Muscle layer of duodenum (tissue), 2 donors: ENCODE results near the gene CREB3L1.
A peak's percentile ranks its signal among the peaks of the same experiment; 100 is the strongest.

Experiments
- H3K27ac ChIP-seq: one replicate; pipeline ENCODE4 v1.7.0; 2013; ENCODE audit warnings: mild to moderate bottlenecking, low read length
- H3K27me3 ChIP-seq: one replicate; pipeline ENCODE4 v1.7.0; 2013; ENCODE audit warnings: low read depth, mild to moderate bottlenecking, control low read depth, low read length
- H3K36me3 ChIP-seq, 2 donors: one replicate each; pipeline ENCODE4 v1.7.0; 2013; ENCODE audit warnings: low read length in 2 of 2, control low read depth in 1 of 2, mild to moderate bottlenecking in 1 of 2; ENCODE audit not compliant: insufficient read depth in 2 of 2, control insufficient read depth in 1 of 2
- H3K4me1 ChIP-seq, 2 donors: one replicate each; pipeline ENCODE4 v1.7.0; 2013; ENCODE audit warnings: low read length in 2 of 2, mild to moderate bottlenecking in 2 of 2, control low read depth in 1 of 2, moderate library complexity in 1 of 2; ENCODE audit not compliant: insufficient read depth in 2 of 2, control insufficient read depth in 1 of 2
- H3K4me3 ChIP-seq, 2 donors: one replicate each; pipeline ENCODE4 v1.7.0; 2013; ENCODE audit warnings: low read length in 2 of 2, low read depth in 1 of 2, mild to moderate bottlenecking in 1 of 2
- H3K9me3 ChIP-seq, 2 donors: one replicate each; pipeline ENCODE4 v1.7.0; 2013; ENCODE audit warnings: low read length in 2 of 2, control low read depth in 1 of 2, mild to moderate bottlenecking in 1 of 2; ENCODE audit not compliant: control insufficient read depth in 1 of 2
- donor health status: healthy.

CREB3L1 gene, protein sequence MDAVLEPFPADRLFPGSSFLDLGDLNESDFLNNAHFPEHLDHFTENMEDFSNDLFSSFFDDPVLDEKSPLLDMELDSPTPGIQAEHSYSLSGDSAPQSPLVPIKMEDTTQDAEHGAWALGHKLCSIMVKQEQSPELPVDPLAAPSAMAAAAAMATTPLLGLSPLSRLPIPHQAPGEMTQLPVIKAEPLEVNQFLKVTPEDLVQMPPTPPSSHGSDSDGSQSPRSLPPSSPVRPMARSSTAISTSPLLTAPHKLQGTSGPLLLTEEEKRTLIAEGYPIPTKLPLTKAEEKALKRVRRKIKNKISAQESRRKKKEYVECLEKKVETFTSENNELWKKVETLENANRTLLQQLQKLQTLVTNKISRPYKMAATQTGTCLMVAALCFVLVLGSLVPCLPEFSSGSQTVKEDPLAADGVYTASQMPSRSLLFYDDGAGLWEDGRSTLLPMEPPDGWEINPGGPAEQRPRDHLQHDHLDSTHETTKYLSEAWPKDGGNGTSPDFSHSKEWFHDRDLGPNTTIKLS

DNA sequence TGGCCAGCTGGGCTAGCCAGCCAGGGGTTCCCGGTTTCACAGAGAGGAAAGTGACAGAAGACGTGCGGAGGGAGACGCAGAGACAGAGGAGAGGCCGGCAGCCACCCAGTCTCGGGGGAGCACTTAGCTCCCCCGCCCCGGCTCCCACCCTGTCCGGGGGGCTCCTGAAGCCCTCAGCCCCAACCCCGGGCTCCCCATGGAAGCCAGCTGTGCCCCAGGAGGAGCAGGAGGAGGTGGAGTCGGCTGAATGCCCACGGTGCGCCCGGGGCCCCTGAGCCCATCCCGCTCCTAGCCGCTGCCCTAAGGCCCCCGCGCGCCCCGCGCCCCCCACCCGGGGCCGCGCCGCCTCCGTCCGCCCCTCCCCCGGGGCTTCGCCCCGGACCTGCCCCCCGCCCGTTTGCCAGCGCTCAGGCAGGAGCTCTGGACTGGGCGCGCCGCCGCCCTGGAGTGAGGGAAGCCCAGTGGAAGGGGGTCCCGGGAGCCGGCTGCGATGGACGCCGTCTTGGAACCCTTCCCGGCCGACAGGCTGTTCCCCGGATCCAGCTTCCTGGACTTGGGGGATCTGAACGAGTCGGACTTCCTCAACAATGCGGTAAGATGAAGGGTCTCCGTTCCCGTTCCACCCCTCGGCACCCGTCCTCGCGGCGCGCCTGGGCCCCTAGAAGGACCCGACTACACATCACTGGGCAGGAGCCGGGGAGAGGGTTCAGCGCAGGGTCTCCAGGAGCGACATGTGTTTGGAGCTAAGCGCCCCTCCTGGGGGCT lies at the start of gene CREB3L1:
TSS of gene CREB3L1 (plus strand) at position 41 of the 765 bp plus-strand sequence. CDS start at position 491, 450 bp downstream.
- H3K4me3 ChIP-seq: peak within 1 kb of the TSS; percentile 59 to 67
- no peaks in the 10 kb centered on the region for H3K36me3 ChIP-seq
- H3K9me3 ChIP-seq: no peaks in the 10 kb centered on the region
- H3K27me3 ChIP-seq: peaks cover 7% of the 10 kb centered on the region
- H3K27ac ChIP-seq: peak within 1 kb of the TSS; percentile 82
- peaks cover 14 to 26% of the 10 kb centered on the region in 2 donors for H3K4me1 ChIP-seq

DNA sequence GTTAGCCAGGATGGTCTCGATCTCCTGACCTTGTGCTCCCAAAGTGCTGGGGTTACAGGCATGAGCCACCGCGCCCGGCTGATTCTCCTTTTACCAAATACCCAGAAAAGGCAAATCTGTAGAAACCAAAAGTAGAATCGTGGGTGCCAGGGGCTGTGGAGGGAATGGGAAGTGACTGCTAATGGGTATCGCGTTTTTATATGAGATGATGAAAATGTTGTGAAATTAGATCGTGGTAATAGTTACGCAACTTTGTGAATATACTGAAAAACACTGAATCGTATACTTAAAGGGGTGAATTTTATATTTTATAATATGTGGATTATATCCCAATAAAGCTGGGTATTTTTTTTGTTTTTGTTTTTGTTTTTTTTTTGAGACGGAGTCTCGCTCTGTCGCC lies 48.2 kb upstream of the CREB3L1 start:
- Histone ChIP-seq H3K9me3 (no peaks in the 10 kb centered on the region), H3K36me3 (no peaks in the 10 kb centered on the region), H3K27ac (no peak overlapping the region), H3K27me3 (no peaks in the 10 kb centered on the region), H3K4me3 (no peak overlapping the region), H3K4me1 (no peaks in the 10 kb centered on the region)

DNA sequence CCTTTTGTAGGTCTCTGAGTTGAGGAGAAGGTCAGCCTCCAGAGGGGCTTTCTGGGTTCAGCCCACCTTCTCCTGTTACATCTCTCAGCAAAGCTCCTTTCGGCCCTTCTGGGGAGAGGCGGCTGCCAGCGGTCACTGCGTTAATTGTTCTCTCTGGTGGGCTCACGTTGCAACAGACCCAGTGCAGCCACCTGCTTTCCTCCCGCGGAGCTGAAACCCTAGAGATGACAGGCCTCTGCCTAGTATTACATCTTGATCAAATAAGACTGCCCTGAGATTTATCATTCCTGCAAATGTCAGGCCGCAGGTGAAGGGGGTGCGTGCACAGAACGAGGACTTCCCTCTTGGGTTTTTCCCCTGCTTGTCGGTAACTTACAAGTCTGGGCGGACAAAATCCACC lies 43.2 kb upstream of the CREB3L1 start:
- Histone ChIP-seq H3K27ac (no peak overlapping the region), H3K9me3 (no peaks in the 10 kb centered on the region), H3K4me3 (no peak overlapping the region), H3K36me3 (no peaks in the 10 kb centered on the region), H3K4me1 (peaks cover 5 to 16% of the 10 kb centered on the region in 2 donors), H3K27me3 (no peaks in the 10 kb centered on the region)

DNA sequence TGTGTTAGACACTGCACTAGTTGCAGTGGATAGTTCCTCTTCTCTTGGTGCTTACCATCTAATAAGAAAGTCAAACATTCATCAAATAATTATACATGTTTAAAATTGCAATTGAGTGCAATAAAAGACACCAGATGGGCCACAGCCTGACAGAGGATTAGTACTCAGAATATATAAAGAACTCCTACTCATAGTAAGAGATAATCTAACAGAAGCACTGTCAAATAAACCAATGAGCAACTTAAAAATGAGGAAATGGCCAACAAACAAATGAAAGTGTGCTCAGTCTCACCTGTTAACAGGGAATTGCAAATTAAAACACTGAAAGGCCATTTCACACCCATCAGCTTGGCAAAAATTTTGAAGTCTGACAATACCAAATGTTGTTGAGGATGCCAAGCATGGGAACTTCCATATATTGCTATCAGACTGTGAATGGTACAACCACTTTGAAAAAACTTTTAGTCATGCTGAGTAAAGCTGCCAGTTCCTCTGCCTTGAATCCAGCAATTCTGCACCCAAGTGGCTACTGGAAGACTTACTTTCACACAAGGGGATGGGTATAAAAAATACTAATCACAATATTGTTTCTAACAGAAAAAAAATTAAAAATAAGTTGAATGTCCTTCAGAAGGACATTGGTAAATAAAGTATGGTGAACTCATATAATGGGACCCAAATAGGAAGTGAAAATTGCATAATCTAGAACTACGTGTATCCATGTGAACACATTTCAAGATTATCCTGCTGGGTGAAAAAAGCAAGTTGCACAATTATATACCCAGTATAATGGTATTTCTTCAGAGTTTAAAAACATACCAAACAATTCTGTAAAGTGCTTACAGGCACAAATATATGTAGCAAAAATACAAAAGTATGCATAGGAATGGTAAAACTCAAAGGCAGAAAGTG lies 41.4 kb upstream of the CREB3L1 start:
- Histone ChIP-seq H3K27me3 (no peaks in the 10 kb centered on the region), H3K4me1 (peaks cover 5 to 20% of the 10 kb centered on the region in 2 donors), H3K27ac (no peak overlapping the region), H3K36me3 (no peaks in the 10 kb centered on the region), H3K4me3 (no peak overlapping the region), H3K9me3 (no peaks in the 10 kb centered on the region)

DNA sequence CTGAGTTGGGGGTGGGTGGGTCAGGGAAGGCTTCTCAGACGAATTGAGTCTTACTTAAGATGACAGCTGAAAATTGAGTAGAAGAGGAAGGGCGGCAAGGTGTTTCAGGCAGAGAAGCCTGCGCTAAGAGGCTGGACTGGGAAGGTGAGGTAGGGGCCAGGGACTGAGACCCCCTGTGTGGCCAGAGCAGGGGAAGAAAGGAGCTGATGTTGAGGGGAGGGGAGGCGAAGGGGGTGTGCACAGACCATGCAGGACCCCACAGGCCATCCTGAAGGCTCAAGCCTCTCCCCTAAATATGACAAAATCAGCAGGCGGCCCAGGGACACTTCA lies 40.6 kb upstream of the CREB3L1 start:
- Histone ChIP-seq H3K4me1 (peaks cover 5 to 20% of the 10 kb centered on the region in 2 donors), H3K27ac (no peak overlapping the region), H3K36me3 (no peaks in the 10 kb centered on the region), H3K9me3 (no peaks in the 10 kb centered on the region), H3K4me3 (no peak overlapping the region), H3K27me3 (no peaks in the 10 kb centered on the region)

DNA sequence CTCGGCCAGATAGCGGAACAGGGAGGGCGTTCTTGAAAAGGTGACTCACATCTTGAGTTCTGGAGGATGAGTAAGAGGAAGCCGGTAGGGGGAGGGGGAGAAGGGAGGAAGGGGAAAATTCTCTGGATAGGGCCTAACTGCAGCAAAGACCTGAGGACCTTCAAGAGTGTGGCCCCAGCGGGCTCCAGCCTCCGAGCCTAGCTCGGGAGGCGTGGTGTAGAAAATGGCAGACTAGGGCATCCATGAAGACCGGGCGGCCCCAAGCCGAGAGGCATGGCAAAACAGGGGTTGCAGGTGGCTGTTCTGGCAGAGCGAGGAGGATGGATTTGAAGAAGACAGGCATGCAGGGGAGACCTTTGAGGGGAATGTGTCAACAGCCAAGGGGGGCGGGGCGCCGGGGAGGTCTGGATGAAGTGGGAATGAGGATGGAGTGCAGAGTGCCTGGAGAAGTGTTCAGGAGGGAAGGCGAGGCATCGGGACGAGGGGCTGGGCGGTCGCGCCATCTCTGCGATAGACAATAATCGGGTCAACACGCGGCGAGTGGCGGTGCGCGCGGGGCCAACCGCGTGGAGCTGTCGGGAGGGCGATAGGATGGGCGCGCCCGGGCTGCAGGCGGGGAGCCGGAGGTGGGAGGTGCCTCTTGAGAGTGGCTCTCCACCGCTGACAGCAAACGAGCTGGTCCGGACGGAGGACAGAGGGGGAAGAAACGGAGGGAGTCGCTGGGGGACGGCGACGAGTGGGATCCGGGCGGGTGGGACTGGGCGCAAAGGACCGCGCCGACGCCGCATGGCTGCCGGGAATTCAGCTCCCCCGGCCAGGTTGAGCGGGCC lies 40.0 kb upstream of the CREB3L1 start:
- peaks cover 5 to 20% of the 10 kb centered on the region in 2 donors for H3K4me1 ChIP-seq
- H3K9me3 ChIP-seq: no peaks in the 10 kb centered on the region
- no peaks in the 10 kb centered on the region for H3K27me3 ChIP-seq
- H3K36me3 ChIP-seq: no peaks in the 10 kb centered on the region
- H3K27ac ChIP-seq: no peak overlapping the region
- peak overlapping the region in 1 of 2 donors; percentile 58 for H3K4me3 ChIP-seq

DNA sequence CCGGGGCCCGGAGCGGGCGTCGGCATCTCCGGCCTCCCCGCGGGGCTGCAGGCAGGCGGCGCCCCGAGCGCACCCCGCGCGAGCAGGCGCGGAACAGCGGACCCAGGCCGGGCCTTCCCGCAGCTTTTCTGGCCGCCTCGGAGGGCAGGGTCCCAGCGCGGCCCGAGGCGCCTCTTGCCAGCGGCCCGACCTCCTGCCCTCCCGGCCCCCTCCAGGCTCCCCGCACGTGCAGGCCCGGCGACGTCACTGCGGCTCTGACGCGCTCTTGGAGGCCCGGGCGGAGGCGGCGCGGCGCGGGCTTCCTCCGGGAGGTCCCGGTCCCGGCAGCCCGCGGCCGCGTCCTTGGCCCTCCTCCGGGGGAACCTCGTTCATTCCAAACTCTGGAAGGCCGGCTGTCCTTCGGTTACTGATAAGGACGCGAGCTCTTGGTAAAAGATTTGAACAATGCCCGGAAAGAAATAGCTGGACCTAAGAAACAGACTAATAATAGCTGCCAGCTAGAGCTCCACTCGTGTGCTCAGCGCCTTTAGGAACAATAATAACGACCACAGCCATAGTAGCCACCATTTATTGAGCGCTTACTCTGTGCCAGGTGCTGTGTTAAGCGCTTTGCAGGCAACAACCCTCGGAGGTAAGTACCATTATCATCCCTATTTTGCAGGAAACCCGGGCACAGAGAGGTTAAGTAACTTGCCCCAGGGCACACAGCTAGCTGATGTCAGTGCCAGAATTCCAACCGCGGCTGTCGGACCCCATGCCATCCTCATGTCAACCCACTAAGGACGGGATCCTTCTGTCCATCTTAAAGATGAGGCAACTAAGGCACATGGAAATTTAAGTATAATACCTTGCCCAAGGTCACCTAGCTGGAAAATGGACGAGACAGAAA lies 39.1 kb upstream of the CREB3L1 start:
- peak overlapping the region; percentile 57 to 58 for H3K4me3 ChIP-seq
- H3K27me3 ChIP-seq: no peaks in the 10 kb centered on the region
- H3K4me1 ChIP-seq: peaks cover 5 to 24% of the 10 kb centered on the region in 2 donors
- H3K27ac ChIP-seq: peak overlapping the region; percentile 33
- H3K9me3 ChIP-seq: no peaks in the 10 kb centered on the region
- H3K36me3 ChIP-seq: no peaks in the 10 kb centered on the region

DNA sequence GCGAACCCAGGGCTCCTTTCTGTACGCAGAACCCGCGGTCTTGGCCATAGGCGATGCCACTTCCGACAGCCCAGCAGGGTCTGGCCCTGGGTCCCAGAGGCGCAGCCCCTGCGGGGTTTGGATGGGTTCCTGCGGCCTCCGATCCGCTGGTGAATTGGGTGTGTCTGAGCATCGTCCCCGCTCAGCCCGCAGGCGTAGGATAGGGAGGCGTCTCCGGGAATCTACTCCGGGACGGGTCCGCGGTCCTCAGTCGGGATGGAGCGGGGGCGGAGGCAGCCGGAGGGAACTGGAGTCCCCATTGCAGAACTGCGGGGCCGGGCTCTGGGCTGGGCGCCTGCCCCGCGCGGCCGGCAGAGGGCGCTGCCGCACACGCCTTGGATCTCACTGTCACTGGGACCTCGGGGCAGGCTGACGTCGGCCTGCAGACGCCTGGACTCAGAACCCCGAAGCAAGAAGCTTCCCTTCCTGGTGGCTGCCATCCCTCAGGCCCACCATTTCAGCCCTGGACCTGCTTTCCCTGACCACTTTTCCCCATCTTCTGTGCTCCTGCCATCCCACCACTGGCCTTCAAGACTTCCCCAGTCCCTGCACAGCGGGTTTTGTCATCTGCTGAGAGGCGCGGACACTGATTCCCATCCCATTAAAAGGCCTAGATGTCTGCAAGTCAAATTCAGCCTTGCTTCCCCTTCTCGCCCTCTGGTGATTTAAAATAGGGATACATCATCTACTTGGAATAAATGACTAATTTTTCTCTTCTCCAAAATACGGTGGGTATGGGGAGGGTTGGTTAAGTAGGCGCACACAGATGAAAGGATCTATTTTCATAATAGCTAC lies 38.3 kb upstream of the CREB3L1 start:
- no peak overlapping the region for H3K27ac ChIP-seq
- H3K4me1 ChIP-seq: peaks cover 5 to 24% of the 10 kb centered on the region in 2 donors

DNA sequence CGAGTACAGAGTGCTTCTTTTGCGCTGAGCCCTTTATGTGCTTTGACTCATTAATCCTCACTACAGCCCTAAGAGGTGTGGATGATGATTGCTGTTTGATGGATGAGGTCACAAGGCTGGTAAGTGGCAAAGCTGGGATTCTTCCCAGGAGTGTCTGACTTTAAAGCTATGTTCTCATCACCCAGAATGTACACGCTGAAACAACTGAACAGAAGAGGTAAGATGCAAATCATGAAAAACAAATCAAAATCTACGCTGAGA lies 37.7 kb upstream of the CREB3L1 start:
- no peak overlapping the region for H3K4me3 ChIP-seq
- peaks cover 5 to 24% of the 10 kb centered on the region in 2 donors for H3K4me1 ChIP-seq
- no peak overlapping the region for H3K27ac ChIP-seq
- no peaks in the 10 kb centered on the region for H3K27me3 ChIP-seq
- no peaks in the 10 kb centered on the region for H3K9me3 ChIP-seq
- no peaks in the 10 kb centered on the region for H3K36me3 ChIP-seq

More for the DNA sequence above, 38.3 kb upstream of the CREB3L1 start:
- Histone ChIP-seq H3K9me3 (no peaks in the 10 kb centered on the region), H3K36me3 (no peaks in the 10 kb centered on the region), H3K27me3 (no peaks in the 10 kb centered on the region), H3K4me3 (peak overlapping the region; percentile 57 to 58)
